ENCODE data around the gene SLC25A6.

The SLC25A6 gene

DNA sequence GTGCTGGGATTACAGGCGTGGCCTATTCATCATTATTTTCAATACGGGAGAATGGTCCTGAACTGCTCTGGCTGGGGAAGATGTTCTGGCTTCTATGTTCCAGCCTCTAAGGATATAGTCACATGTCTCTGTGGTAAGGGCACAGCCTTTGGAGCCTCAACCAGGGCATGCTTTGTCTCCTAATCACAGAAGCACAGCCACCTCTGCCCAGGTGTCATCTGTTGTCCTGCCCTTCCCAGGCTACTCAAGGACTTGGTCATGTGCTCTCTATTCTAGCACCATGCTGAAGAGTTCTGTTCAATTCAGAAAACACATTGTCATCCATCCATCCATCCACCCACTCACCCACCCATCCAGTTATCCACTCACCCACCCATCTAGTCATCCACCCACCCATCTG is 31.3 kb upstream of the SLC25A6 start:
- no peaks in the 10 kb centered on the region for H3K9me3 ChIP-seq (ENCODE audit: control insufficient read depth, low read length)
- H3K27me3 ChIP-seq (ENCODE audit: control insufficient read depth, insufficient read depth, low read length, poor library complexity, severe bottlenecking) = no peaks in the 10 kb centered on the region
- no peak overlapping the region for H3K27ac ChIP-seq (ENCODE audit: insufficient read depth, low read depth, low read length, poor library complexity, severe bottlenecking)
- 73 to 84% methylated on average over 2 of the region's 2 CpGs for WGBS, 2 experiments
- peaks cover 5% of the 10 kb centered on the region for H3K4me1 ChIP-seq (ENCODE audit: control insufficient read depth, insufficient read depth, low read length)
- peaks cover 64% of the 10 kb centered on the region for H3K36me3 ChIP-seq (ENCODE audit: control insufficient read depth, insufficient read depth, low read length)
- H3K4me3 ChIP-seq (ENCODE audit: insufficient read depth, low read depth, low read length) = no peak overlapping the region

DNA sequence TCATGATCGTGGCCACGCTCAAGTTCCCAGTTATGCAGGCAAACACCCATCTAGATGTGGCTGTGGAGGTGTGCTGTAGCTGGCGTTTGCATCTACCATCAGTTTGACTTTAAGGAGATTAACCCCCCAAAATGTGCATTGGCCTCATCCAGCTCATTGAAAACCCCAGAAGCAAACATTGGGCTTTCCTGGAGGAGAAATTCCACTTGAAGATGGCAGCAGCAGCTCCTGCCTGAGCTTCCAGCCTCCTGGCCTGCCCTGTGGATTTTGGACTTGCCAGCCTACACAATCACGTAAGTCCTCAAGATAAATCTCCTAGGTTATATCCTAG is 30.2 kb upstream of the SLC25A6 start:
- peaks cover 64% of the 10 kb centered on the region for H3K36me3 ChIP-seq (ENCODE audit: control insufficient read depth, insufficient read depth, low read length)
- H3K27ac ChIP-seq (ENCODE audit: insufficient read depth, low read depth, low read length, poor library complexity, severe bottlenecking) = no peak overlapping the region
- peaks cover 5% of the 10 kb centered on the region for H3K4me1 ChIP-seq (ENCODE audit: control insufficient read depth, insufficient read depth, low read length)
- WGBS, 2 experiments = 97 to 98% methylated on average over 4 of the region's 4 CpGs
- no peaks in the 10 kb centered on the region for H3K27me3 ChIP-seq (ENCODE audit: control insufficient read depth, insufficient read depth, low read length, poor library complexity, severe bottlenecking)
- H3K4me3 ChIP-seq (ENCODE audit: insufficient read depth, low read depth, low read length) = no peak overlapping the region
- H3K9me3 ChIP-seq (ENCODE audit: control insufficient read depth, low read length) = no peaks in the 10 kb centered on the region

DNA sequence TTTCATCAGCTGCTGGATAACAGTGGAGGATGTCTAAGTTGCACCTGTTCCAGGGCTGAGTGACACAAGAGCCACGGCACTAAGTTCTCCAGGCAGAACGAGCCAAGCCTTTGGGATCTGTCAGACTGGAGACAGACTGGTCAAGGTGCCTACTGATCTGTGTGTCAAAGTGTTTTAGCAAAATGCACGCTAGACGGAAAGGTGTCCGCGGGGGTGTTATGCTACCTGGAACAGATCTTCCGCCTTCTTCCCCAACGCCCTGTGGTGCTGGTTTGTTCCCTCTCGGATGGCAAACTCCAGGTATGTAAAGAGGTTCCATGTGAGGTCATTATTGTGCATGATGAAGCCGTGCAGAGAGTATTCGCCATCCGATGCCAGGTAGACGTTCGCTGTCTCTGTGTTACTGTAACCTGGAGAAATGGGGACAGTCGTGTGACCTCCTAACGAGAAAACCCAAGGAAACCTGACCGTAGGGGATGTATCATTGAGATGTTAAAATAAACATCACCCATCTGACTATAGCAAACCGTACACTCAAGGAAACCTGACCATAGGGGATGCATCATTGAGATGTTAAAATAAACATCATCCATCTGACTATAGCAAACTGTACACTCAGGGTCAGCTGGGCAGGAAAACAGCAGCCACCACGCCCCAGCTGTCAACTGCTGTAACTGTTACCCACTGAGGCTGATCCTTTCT is 29.7 kb upstream of the SLC25A6 start:
- Histone ChIP-seq H3K27me3 (ENCODE audit: control insufficient read depth, insufficient read depth, low read length, poor library complexity, severe bottlenecking) (no peaks in the 10 kb centered on the region), H3K27ac (ENCODE audit: insufficient read depth, low read depth, low read length, poor library complexity, severe bottlenecking) (no peak overlapping the region), H3K4me1 (ENCODE audit: control insufficient read depth, insufficient read depth, low read length) (peaks cover 5% of the 10 kb centered on the region), H3K36me3 (ENCODE audit: control insufficient read depth, insufficient read depth, low read length) (peaks cover 66% of the 10 kb centered on the region), H3K4me3 (ENCODE audit: insufficient read depth, low read depth, low read length) (no peak overlapping the region), H3K9me3 (ENCODE audit: control insufficient read depth, low read length) (no peaks in the 10 kb centered on the region)
- 95 to 96% methylated on average over 19 of the region's 19 CpGs for WGBS, 2 experiments

DNA sequence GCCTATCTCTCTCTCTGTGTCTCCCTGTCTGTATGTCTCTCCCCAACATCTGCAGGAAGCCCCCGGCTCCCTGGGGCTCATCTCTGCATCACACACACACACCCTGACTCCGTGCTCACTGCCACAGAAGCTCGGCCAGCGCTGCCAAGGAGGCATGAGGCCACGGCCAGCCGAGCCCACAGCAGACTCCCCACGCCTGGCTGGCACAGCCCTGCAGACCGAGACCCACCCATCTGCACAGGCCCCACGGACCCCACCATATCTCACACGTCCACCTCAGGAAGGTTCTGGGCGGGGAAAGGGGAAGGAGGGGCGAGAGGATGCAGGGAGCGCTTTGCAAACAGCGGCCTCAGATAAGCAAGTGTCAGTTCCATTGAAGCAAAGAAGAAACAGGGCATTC is 28.5 kb upstream of the SLC25A6 start:
- Histone ChIP-seq H3K4me1 (ENCODE audit: control insufficient read depth, insufficient read depth, low read length) (peaks cover 5% of the 10 kb centered on the region), H3K36me3 (ENCODE audit: control insufficient read depth, insufficient read depth, low read length) (peaks cover 67% of the 10 kb centered on the region), H3K27ac (ENCODE audit: insufficient read depth, low read depth, low read length, poor library complexity, severe bottlenecking) (no peak overlapping the region), H3K4me3 (ENCODE audit: insufficient read depth, low read depth, low read length) (no peak overlapping the region), H3K27me3 (ENCODE audit: control insufficient read depth, insufficient read depth, low read length, poor library complexity, severe bottlenecking) (no peaks in the 10 kb centered on the region), H3K9me3 (ENCODE audit: control insufficient read depth, low read length) (no peaks in the 10 kb centered on the region)
- 87 to 88% methylated on average over 14 of the region's 14 CpGs for WGBS, 2 experiments

DNA sequence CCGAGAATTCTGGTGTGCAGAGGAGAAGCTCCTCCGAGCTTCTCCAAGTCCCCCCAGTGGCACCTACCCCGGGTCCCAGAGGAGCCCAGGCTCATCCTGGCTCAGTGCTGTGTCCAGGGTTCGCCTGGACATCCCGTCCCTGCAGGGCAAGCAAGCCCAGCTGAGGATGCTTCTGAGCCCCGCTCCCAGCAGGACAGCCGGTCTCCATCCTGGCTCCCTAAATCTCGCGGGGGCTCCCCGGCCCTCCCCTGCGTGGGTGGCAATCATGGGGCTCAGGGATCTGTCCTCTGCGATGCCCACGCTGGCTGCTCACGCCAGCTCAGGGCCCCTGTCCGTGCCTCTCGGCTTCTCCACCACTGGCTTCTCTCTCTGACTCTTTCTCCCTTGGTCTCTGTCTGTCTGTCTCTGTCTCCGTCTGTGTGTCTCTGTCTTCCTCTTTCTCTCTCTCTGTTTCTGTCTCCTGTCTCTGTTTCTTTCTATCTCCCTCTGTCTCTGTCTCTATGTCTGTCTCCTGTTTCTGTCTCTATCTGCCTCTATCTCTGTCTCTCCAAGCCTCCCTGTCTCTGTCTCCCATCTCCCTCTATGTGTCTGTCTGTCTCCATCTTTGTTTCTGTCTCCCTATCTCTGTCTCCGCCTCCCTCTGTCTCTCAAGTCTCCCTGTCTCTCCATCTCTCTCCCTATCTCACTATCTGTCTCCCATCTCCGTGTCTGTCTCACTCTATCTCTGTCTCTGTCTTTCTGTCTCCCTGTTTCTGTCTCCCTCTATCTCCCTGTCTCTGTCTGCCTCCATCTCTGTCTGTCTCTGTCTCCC is 27.8 kb upstream of the SLC25A6 start:
- Histone ChIP-seq H3K4me1 (ENCODE audit: control insufficient read depth, insufficient read depth, low read length) (peaks cover 5% of the 10 kb centered on the region), H3K36me3 (ENCODE audit: control insufficient read depth, insufficient read depth, low read length) (peaks cover 61% of the 10 kb centered on the region), H3K27ac (ENCODE audit: insufficient read depth, low read depth, low read length, poor library complexity, severe bottlenecking) (no peak overlapping the region), H3K4me3 (ENCODE audit: insufficient read depth, low read depth, low read length) (no peak overlapping the region), H3K9me3 (ENCODE audit: control insufficient read depth, low read length) (no peaks in the 10 kb centered on the region), H3K27me3 (ENCODE audit: control insufficient read depth, insufficient read depth, low read length, poor library complexity, severe bottlenecking) (no peaks in the 10 kb centered on the region)
- WGBS, 2 experiments = 85 to 88% methylated on average over 19 of the region's 19 CpGs

DNA sequence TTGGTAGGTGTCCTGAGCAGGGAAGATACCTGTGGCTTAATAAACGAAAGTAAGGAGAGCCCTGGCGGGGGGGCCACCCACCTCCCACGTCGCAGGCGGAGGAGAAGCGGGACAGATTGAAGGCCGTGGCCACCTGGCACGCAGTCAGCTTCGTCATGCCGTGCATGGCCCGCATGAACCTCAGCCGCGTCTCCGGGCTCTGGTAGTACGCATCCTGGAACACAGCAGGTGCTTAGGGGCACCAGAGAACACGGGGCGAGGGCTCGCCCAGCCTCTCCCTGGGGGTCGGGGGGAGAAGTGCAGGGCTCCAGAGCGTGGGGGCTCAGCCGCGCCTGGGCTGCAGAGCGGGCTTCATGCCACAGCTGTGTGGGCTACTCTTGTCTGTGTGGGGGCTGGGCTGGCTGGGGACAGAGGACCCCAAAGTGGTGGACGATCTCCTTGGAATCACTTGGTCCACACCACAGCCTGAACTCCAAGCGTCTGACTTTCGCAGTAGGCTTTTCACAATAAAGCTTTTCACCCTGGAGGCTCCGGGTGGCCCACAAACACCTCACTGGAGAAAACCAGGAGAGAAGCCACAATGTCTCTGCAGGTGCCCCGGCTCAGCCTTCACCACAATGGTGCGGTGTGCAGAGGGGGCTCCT is 27.1 kb upstream of the SLC25A6 start:
- Histone ChIP-seq H3K27me3 (ENCODE audit: control insufficient read depth, insufficient read depth, low read length, poor library complexity, severe bottlenecking) (no peaks in the 10 kb centered on the region), H3K4me1 (ENCODE audit: control insufficient read depth, insufficient read depth, low read length) (peaks cover 5% of the 10 kb centered on the region), H3K27ac (ENCODE audit: insufficient read depth, low read depth, low read length, poor library complexity, severe bottlenecking) (no peak overlapping the region), H3K9me3 (ENCODE audit: control insufficient read depth, low read length) (no peaks in the 10 kb centered on the region), H3K36me3 (ENCODE audit: control insufficient read depth, insufficient read depth, low read length) (peaks cover 60% of the 10 kb centered on the region), H3K4me3 (ENCODE audit: insufficient read depth, low read depth, low read length) (no peak overlapping the region)
- 87 to 88% methylated on average over 29 of the region's 29 CpGs for WGBS, 2 experiments

DNA sequence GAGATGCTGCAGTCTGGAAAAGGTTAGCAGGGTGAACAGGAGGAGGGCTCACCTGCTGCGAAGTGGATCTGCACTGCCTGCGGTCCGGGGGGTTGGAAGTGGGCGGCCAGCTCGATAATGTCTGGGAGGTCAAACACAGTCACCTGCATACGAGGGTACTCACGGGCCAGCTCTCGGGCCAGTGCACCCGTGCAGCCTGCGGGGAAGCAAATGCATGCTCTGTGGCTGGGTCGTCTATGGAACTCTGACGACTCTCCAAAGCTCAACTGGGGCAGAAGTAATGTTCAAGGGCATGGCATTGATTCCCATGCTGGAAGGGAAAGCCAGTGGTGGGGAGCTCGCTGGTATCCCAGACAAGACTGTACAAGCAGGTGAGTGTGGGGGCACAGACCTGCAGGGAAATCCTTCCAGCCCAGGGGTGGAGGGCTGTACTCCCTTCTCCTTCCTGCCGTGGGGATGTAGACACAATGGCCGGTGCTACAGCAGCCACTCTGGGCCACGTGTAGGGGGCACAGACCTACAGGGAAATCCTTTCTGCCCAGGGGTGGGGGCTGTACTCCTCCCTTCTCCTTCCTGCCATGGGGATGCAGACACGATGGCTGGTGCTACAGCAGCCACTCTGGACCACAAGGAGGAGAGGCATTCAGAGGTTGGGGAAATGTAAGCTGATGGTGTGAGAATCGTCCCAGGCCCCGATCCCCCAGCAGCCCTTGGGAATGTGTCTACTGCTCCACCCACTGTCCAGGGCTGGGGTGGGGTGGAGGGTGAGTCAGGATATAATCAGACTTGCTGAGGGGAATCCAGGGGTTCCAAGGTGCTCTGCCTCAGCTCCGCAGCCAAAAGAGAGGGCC is 26.2 kb upstream of the SLC25A6 start:
- WGBS, 2 experiments = 92% methylated on average over 20 of the region's 20 CpGs
- no peak overlapping the region for H3K4me3 ChIP-seq (ENCODE audit: insufficient read depth, low read depth, low read length)

DNA sequence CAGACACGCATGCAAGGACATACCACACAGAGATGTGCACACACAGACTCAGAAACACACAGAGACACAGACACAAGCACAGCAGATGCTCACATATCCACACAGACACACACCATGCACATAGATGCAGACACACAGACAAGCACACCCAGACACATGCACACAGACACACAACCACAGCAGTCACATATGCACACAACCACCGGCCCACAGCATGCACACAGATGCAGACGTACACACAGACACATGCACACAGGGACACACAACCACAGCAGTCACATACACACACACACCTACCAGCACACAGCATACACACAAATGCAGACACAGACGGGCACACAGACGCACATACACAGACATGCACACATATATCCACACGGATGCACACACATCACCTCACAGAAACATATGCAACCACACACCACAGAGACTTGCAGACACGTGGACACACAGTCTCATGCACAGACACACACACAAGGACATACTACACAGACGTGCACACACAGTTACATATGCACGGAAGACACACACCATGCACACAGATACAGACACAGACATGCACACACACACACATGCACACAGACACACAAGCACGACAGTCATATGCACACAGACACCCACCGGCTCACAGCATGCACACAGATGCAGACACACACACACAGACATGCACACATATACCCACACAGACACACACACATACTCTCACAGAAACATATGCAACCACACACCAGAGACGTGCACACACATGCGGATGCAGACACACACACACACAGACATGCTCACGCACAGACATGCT is 25.2 kb upstream of the SLC25A6 start:
- Histone ChIP-seq H3K4me3 (ENCODE audit: insufficient read depth, low read depth, low read length) (no peak overlapping the region), H3K36me3 (ENCODE audit: control insufficient read depth, insufficient read depth, low read length) (peaks cover 47% of the 10 kb centered on the region), H3K27me3 (ENCODE audit: control insufficient read depth, insufficient read depth, low read length, poor library complexity, severe bottlenecking) (no peaks in the 10 kb centered on the region), H3K27ac (ENCODE audit: insufficient read depth, low read depth, low read length, poor library complexity, severe bottlenecking) (no peak overlapping the region), H3K4me1 (ENCODE audit: control insufficient read depth, insufficient read depth, low read length) (peaks cover 5% of the 10 kb centered on the region), H3K9me3 (ENCODE audit: control insufficient read depth, low read length) (no peaks in the 10 kb centered on the region)
- WGBS, 2 experiments = 67 to 69% methylated on average over 14 of the region's 14 CpGs

More for the DNA sequence above, 26.2 kb upstream of the SLC25A6 start:
- no peak overlapping the region for H3K27ac ChIP-seq (ENCODE audit: insufficient read depth, low read depth, low read length, poor library complexity, severe bottlenecking)
- H3K27me3 ChIP-seq (ENCODE audit: control insufficient read depth, insufficient read depth, low read length, poor library complexity, severe bottlenecking) = no peaks in the 10 kb centered on the region
- H3K36me3 ChIP-seq (ENCODE audit: control insufficient read depth, insufficient read depth, low read length) = peaks cover 52% of the 10 kb centered on the region
- H3K9me3 ChIP-seq (ENCODE audit: control insufficient read depth, low read length) = no peaks in the 10 kb centered on the region
- H3K4me1 ChIP-seq (ENCODE audit: control insufficient read depth, insufficient read depth, low read length) = peaks cover 5% of the 10 kb centered on the region

DNA sequence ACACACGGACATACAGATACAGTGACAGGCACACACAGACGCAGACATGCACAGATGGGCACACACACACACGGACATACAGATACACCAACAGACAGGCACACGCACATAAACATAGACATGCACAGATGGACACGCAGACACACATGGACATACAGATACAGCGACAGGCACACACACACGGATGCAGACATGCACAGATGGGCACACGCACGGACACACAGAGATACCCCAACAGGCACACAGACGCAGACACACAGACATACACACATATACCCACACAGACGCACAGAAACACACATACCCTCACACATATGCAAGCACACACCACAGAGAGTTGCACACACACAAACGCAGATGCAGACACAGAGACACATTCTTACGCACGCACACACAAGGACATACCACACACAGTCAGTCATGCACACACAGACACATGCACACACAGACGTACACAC is 24.4 kb upstream of the SLC25A6 start:
- H3K4me3 ChIP-seq (ENCODE audit: insufficient read depth, low read depth, low read length) = no peak overlapping the region
- peaks cover 39% of the 10 kb centered on the region for H3K36me3 ChIP-seq (ENCODE audit: control insufficient read depth, insufficient read depth, low read length)
- WGBS, 2 experiments = 72 to 73% methylated on average over 15 of the region's 15 CpGs

More for the DNA sequence above, 24.4 kb upstream of the SLC25A6 start:
- no peaks in the 10 kb centered on the region for H3K27me3 ChIP-seq (ENCODE audit: control insufficient read depth, insufficient read depth, low read length, poor library complexity, severe bottlenecking)
- H3K9me3 ChIP-seq (ENCODE audit: control insufficient read depth, low read length) = no peaks in the 10 kb centered on the region
- H3K27ac ChIP-seq (ENCODE audit: insufficient read depth, low read depth, low read length, poor library complexity, severe bottlenecking) = no peak overlapping the region
- H3K4me1 ChIP-seq (ENCODE audit: control insufficient read depth, insufficient read depth, low read length) = peaks cover 5% of the 10 kb centered on the region
